ENCODE results near the gene HAND2. TPM values are rescaled to one million over a fixed set of nuclear protein-coding genes. Genes with fewer than 3 reads are reported as not detected.

Gene HAND2
- total and polyA plus RNA-seq, 12 donors = 0.11 to 56.1 (median 15.7) TPM

DNA sequence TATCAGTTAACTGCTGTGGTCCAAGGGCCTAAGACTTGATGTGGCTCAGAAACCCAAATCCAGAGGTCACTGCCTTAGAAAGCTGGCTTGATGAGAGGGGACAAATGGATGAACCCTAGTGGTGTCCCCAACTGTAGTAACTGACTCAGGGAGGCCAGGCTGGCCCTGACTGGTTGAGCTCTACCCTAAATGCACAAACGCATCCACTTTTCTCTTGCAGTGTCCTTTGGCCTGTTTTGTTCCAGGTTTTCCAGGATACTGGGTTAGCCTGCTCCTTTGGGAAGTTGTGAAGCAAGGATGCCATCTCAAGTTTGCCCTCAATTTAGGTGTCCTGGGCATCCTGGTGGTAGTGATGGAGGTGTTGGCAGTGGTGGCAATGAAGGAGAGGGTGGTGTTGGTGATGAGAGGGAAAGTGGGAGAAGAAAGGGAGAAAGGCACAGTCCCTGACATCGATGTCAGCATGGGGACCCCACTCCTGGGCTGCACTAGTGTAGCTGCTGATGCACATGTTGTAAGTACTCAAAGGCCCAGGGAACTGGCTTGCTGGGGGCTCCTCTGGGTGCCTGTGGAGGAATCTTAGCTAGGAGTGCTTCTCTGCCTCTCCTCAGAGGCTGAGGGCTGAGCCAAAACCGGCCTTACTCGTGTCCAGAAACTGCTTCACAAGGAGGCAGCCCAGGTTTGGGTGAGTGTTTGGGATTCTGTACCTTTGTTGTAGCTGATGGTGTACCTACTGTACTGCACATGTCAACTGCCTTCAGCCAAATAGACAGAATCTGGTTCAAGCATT is 2.9 kb upstream of the HAND2 start:
- Histone ChIP-seq H3K27me3 (peaks cover 76% of the 10 kb centered on the region), H3K4me3 (no peak overlapping the region), H3K27ac (peak overlapping the region in 1 of 5 donors; percentile 67), H3K4me1 (replicated peaks in 1 of 2) (peaks cover 0 to 8% of the 10 kb centered on the region in 2 donors), H3K9me3 (replicated peaks in 1 of 3) (no peaks in the 10 kb centered on the region), H3K36me3 (replicated peaks in 1 of 2) (no peaks in the 10 kb centered on the region)
- intact Hi-C loops (cut with DNase I) = no loop called here
- WGBS, 4 donors = 45 to 57% (median 54%) methylated on average over 4 of the region's 4 CpGs
- TF ChIP-seq CTCF (IDR thresholded peaks at IDR 0.05) (no peak), POLR2A (IDR thresholded peaks at IDR 0.05) (no peak)
- DNase-seq = peak in 1 of 7 donors; percentile 58

GRCh38 chr4:173531086-173531965 is 1.3 kb upstream of the HAND2 start:
- DNase-seq = peak in 1 of 7 donors; percentile 75
- Histone ChIP-seq H3K27ac (peak overlapping the region in 1 of 5 donors; percentile 67), H3K27me3 (peaks cover 71% of the 10 kb centered on the region), H3K4me3 (no peak overlapping the region), H3K9me3 (replicated peaks in 1 of 3) (no peaks in the 10 kb centered on the region), H3K36me3 (replicated peaks in 1 of 2) (no peaks in the 10 kb centered on the region), H3K4me1 (replicated peaks in 1 of 2) (peaks cover 0 to 6% of the 10 kb centered on the region in 2 donors)
- intact Hi-C loops (cut with DNase I) = no loop called here
- no peak for TF ChIP-seq CTCF (IDR thresholded peaks at IDR 0.05)
- no peak for TF ChIP-seq POLR2A (IDR thresholded peaks at IDR 0.05)
- WGBS, 4 donors = 14 to 23% (median 18%) methylated on average over 12 to 52 of the region's 52 CpGs

- H3K4me3 ChIP-seq = peak overlapping the region in 1 of 4 donors; percentile 37
- H3K9me3 ChIP-seq (replicated peaks in 1 of 3) = no peaks in the 10 kb centered on the region
- peak in 1 of 7 donors; percentile 58 for DNase-seq
- TF ChIP-seq CTCF (IDR thresholded peaks at IDR 0.05) = no peak
- TF ChIP-seq POLR2A (IDR thresholded peaks at IDR 0.05) = no peak
- H3K36me3 ChIP-seq (replicated peaks in 1 of 2) = no peaks in the 10 kb centered on the region
- H3K27ac ChIP-seq = peak overlapping the region in 1 of 5 donors; percentile 67
- intact Hi-C loops (cut with DNase I) = no loop called here
- WGBS, 4 donors = 3 to 6% (median 4%) methylated on average over 19 to 34 of the region's 34 CpGs
- peaks cover 0 to 6% of the 10 kb centered on the region in 2 donors for H3K4me1 ChIP-seq (replicated peaks in 1 of 2)
- H3K27me3 ChIP-seq = peaks cover 65% of the 10 kb centered on the region
Measured at GRCh38 chr4:173530326-173531085, 477 bp upstream of the HAND2 start.

Measured in adrenal gland (tissue), 12 donors.